DOHH2 (cell line): Measurements from ENCODE around the gene SMG6.

Source experiments
- H3F3A ChIP-seq: fragments of 200-600 bp; sonication (generic), shearing (Covaris generic); 2 replicates; pipeline ENCODE4 v1.6.0; 2016; ENCODE audit warnings: antibody characterized with exemption, mild to moderate bottlenecking; ENCODE audit not compliant: control insufficient read depth, insufficient read depth
- H3K27ac ChIP-seq: fragments of 200-600 bp; sonication (generic); 2 replicates; pipeline ENCODE4 v1.5.1; 2014; ENCODE audit warnings: low read depth, mild to moderate bottlenecking, low read length, moderate library complexity
- H3K27me3 ChIP-seq: fragments of 200-600 bp; sonication (generic); 2 replicates; pipeline ENCODE4 v1.6.1; 2014; ENCODE audit warnings: mild to moderate bottlenecking, low read length, mixed read lengths; ENCODE audit not compliant: control insufficient read depth
- H3K36me3 ChIP-seq: fragments of 200-600 bp; sonication (generic); 2 replicates; pipeline ENCODE4 v1.6.1; 2014; ENCODE audit warnings: mild to moderate bottlenecking, low read length, moderate library complexity, mixed read lengths; ENCODE audit not compliant: control insufficient read depth
- H3K4me1 ChIP-seq: fragments of 200-600 bp; sonication (generic); 2 replicates; pipeline ENCODE4 v1.6.1; 2014; ENCODE audit warnings: mild to moderate bottlenecking, low read length, mixed read lengths; ENCODE audit not compliant: control insufficient read depth
- H3K4me2 ChIP-seq: fragments of 200-600 bp; sonication (generic); 2 replicates; pipeline ENCODE4 v1.6.0; 2014; ENCODE audit warnings: mild to moderate bottlenecking, low read length, moderate library complexity
- H3K4me3 ChIP-seq: fragments of 200-600 bp; sonication (generic); 2 replicates; pipeline ENCODE4 v1.5.1; 2014; ENCODE audit warnings: mild to moderate bottlenecking, low read length, mixed read lengths
- H3K79me2 ChIP-seq: fragments of 200-600 bp; sonication (generic); 2 replicates; pipeline ENCODE4 v1.6.1; 2014; ENCODE audit warnings: mild to moderate bottlenecking, low read length, mixed read lengths; ENCODE audit not compliant: control insufficient read depth
- H3K9me2 ChIP-seq: fragments of 200-600 bp; sonication (generic); replicated peaks from 2 replicates; pipeline ENCODE4 v1.6.1; 2014; ENCODE audit warnings: mild to moderate bottlenecking, low read length, mixed read lengths; ENCODE audit not compliant: control insufficient read depth
- H3K9me3 ChIP-seq: fragments of 200-600 bp; sonication (generic); 2 replicates; pipeline ENCODE4 v1.6.1; 2014; ENCODE audit warnings: antibody characterized with exemption, low read length, mixed read lengths; ENCODE audit not compliant: control insufficient read depth, insufficient read depth
- H4K20me1 ChIP-seq: fragments of 200-600 bp; sonication (generic); 2 replicates; pipeline ENCODE4 v1.6.0; 2014; ENCODE audit warnings: low read depth, mild to moderate bottlenecking, antibody characterized with exemption, low read length, moderate library complexity; ENCODE audit not compliant: control insufficient read depth, insufficient read depth
- CTCF ChIP-seq: fragments of 200-600 bp; sonication (generic); IDR thresholded peaks from one replicate; pipeline ENCODE4 v1.5.1; 2014; ENCODE audit warnings: antibody characterized with exemption, mild to moderate bottlenecking, low read depth, low read length; ENCODE audit not compliant: poor library complexity, severe bottlenecking
- EZH2phosphoT487 ChIP-seq: fragments of 200-600 bp; sonication (generic); IDR thresholded peaks from 2 replicates; pipeline ENCODE4 v1.6.1; 2017; ENCODE audit warnings: borderline replicate concordance, mild to moderate bottlenecking, antibody characterized with exemption, low read length, moderate library complexity, mixed read lengths

The SMG6 gene

GRCh38 chr17:2070241-2071023, 233.2 kb downstream of the SMG6 start:
- Histone ChIP-seq H3K4me3 (no peak overlapping the region), H3K9me2 (no peaks in the 10 kb centered on the region), H3K27ac (no peak overlapping the region), H3F3A (peaks cover 4% of the 10 kb centered on the region; the same call in 1 of the 2 replicates), H3K79me2 (no peaks in the 10 kb centered on the region), H4K20me1 (no peaks in the 10 kb centered on the region), H3K36me3 (peaks cover 8% of the 10 kb centered on the region; the same call in 1 of the 2 replicates), H3K4me2 (no peak overlapping the region), H3K4me1 (0 out of 2 replicates have a peak, but pooled peaks cover 3% of the 10 kb centered on the region), H3K27me3 (no peaks in the 10 kb centered on the region), H3K9me3 (no peaks in the 10 kb centered on the region)
- TF ChIP-seq EZH2phosphoT487 (no peak), CTCF (no peak)

GRCh38 chr17:2068519-2069051, 235.0 kb downstream of the SMG6 start:
- H3K4me2 ChIP-seq = no peak overlapping the region
- no peak overlapping the region for H3K4me3 ChIP-seq
- H3F3A ChIP-seq = peaks cover 4% of the 10 kb centered on the region; the same call in 1 of the 2 replicates
- H3K79me2 ChIP-seq = no peaks in the 10 kb centered on the region
- no peaks in the 10 kb centered on the region for H3K9me2 ChIP-seq
- TF ChIP-seq CTCF = no peak
- no peak for TF ChIP-seq EZH2phosphoT487
- H3K27ac ChIP-seq = no peak overlapping the region
- H3K27me3 ChIP-seq = no peaks in the 10 kb centered on the region
- peaks cover 13% of the 10 kb centered on the region for H3K36me3 ChIP-seq
- peaks cover 11% of the 10 kb centered on the region for H3K4me1 ChIP-seq
- no peaks in the 10 kb centered on the region for H4K20me1 ChIP-seq
- H3K9me3 ChIP-seq = no peaks in the 10 kb centered on the region

GRCh38 chr17:2068031-2068518, 235.5 kb downstream of the SMG6 start:
- Histone ChIP-seq H4K20me1 (no peaks in the 10 kb centered on the region), H3K36me3 (peaks cover 13% of the 10 kb centered on the region), H3K27me3 (no peaks in the 10 kb centered on the region), H3K4me1 (peaks cover 11% of the 10 kb centered on the region), H3K4me3 (no peak overlapping the region), H3F3A (peaks cover 4% of the 10 kb centered on the region; the same call in 1 of the 2 replicates), H3K27ac (no peak overlapping the region), H3K9me3 (no peaks in the 10 kb centered on the region), H3K79me2 (no peaks in the 10 kb centered on the region), H3K4me2 (no peak overlapping the region), H3K9me2 (no peaks in the 10 kb centered on the region)
- no peak for TF ChIP-seq CTCF
- no peak for TF ChIP-seq EZH2phosphoT487
